NCI-H226 (cell line): Measurements from ENCODE around the gene MRPS22.
A peak's percentile ranks its signal among the peaks of the same experiment; 100 is the strongest.
"Not testable (repeated sequence)": the region's sequence is repeated elsewhere in the genome, so short reads cannot be mapped to it uniquely, and the experiment has no call there.

Source experiments
- DNase-seq: peaks from one replicate; pipeline ENCODE4 v3.0.0-alpha.2; 2015

The MRPS22 gene

DNA sequence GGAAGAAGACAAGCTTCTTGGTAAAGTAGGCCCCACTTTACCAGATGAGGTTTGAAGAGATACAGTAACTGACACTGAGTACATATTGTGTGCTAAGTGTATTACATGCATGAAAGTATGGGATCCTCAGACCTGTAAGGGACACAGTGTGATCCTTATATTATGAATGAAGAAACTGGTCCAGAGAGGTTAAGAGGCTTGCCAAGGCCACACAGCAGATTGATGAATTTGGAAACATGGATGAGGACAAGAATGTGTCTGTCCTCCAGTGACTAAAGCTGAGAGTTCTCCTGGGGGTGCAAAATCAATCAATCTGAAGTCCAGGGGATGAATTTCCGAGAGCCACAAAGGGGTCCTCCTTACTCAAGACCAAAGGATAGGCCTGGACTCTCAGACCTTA lies 31.4 kb upstream of the MRPS22 start:
- no peak for DNase-seq

DNA sequence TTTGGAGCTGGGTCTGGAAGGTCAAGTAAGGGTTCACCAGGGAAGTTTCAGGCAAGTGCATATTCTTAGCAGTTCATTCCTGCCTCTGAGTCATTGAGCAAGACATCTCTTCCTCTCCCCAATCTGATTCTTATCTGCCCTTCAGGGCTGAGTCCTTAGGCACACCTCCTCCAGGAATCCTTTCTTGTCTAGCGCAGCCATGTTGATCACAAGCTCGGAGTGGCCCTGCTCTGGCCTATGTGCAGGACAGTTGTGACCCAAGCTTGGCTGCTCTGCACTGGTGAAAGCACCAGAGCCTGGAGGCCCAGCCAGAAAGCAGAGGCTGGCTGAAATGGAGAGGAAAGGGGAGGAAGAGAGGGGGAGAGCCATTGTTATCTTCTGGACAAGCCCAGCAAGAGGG lies 30.9 kb upstream of the MRPS22 start:
- peak; percentile 74 for DNase-seq

DNA sequence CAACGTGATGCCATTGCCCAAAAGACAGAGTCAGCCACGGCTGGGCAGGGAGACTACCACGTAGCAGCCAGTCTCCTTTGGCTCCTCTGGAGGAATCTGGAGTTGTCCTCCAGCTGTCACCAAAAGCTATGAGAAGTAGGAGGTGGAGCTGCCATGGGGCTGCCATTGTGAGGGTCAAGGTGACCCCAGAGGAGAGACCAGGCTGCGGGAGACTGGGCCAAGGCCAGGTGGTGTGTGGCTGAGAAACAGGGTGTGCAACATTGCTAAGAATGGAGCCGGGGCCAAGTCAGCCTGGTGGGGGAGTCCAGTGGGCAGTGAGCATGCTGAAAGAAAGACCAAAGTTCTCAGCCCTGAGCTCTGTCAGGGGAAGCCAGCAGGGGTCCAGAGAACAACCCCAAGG lies 29.9 kb upstream of the MRPS22 start:
- DNase-seq: no peak

DNA sequence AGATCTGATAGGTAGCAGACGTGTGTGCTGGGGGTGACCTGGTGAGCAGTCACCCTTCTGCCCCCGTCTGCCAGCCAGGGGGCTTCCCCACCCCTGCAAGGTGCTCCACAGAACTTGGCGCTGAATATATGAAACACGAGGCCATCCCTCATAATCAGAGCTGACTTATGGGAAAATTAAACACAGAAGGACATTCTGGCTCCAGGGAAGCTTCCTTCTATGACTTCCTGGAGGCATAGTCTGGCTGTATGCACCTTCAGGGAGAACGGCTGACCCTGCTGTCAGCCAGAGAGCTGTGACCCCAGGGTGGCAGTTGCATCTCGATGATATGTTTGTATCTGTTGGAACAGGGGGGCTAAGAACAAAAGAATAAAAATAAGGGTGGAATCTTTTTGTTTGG lies 26.6 kb upstream of the MRPS22 start:
- DNase-seq: no peak

DNA sequence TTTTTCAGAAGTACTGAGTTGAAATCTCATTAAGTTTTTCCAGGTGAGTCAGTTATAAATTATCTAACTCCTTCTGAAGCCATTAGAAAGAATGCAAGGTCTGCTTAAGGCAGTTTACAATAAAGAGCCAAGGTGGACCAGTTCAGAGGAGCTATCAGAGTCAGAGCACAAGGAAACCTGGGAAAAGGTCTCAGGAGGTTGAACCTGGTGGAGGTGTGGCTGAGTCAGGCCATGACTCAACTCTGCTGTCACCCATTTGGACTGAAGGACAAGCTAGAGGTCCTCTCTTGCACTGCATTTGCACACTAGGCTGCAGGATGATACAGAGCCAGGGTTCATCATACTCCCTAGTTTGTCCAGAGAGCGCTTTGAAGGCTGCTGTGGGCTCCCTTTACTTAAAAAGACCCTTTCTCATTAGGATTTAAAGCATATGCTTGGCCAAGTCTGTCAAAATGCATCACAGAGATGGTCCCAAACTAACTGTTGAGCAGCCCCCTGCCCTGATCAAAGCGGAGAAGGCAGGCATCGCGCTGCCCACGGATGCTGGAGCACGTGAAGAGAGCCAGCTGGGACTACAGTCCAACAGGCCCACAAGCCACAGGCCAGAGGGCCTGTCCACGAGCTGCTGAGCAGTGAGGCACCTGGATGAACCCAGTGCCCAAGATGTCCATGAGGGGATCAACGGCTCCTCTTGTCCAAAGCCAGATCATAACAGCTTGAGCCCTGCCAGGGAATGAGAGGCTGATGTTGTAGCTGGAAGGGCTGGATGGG lies 26.0 kb upstream of the MRPS22 start:
- DNase-seq: no peak

DNA sequence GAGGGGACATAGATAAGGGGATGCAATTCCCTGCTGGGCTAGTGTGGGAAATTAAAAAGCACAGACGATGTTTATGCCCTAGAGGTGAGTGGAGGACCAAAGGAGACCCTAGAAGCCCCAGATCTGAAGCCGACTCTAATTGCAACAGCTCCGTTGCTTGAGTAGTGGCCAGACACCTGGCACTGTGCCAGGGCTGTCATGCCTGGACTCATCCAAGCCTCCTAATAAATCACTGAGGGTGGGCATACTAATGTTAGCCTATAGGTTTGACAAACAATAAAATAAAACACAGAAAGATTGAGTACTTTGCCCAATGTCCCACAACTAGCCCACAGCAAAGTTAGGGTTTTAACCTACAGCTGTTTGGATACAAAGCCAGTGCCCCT lies 25.4 kb upstream of the MRPS22 start:
- DNase-seq: no peak

DNA sequence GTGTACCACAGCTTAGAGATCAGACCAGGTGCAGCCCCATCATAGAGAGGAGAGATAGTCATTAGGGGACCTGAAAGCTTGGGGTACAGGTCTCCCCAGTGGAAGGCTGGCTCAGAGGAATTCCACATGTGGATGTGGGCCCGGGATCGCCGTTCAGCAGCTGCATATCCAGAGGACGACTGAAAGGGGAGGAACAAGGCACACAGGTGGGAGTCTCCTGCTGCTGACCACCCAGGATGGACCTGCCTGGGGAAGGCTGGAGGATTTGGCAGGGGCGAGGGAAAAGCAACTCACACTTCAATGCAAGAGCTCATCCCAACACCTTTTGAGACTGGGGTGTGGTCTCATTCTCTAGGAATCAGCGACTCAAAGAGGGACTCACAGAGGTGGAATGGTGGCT lies 25.0 kb upstream of the MRPS22 start:
- no peak for DNase-seq

DNA sequence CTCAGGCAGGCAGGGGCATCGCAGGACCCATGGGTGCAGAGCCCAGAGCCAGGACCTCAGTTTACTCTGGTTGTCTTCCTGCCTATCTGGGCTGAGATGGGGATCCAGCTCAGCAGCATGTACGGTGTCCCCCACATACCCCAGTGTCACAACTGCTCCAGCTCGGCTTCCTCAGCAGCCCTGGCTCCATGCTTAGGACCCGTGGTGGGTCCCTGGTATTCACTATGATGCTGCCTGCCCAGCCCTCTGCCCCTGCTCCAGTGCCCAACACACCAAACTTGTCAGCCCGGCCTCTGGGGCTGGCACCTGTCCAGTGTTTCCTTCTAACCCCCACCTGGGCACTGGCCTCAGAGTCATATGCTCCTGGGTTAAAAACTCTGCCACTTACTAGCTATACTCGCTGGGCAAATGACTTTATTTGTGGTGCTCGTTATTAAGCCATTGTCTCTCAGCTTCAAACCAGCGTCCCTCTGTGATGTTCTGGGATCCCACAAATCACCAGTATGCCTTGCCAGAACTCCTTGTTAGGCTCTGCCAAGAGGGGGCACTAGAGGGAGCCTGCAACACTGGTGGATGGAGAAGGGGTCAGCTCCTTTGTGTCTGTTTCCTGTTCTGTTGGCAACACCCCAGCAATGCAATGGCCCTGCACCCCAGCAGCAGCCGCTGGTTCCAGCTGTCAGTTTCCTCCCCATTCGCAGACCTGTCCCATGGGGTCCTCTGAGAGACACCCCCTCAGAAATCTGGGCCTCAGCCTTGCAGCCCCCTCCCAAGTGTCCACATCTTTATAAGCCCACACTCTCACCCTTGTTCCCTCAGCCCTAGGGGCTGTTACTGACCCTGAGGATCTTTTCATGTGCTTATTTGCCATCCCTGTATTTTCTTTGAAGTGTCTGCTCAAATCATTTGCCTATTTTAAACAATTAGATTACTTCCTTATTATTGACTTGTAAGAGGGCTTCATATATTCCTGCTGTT lies 24.1 kb upstream of the MRPS22 start:
- no peak for DNase-seq

DNA sequence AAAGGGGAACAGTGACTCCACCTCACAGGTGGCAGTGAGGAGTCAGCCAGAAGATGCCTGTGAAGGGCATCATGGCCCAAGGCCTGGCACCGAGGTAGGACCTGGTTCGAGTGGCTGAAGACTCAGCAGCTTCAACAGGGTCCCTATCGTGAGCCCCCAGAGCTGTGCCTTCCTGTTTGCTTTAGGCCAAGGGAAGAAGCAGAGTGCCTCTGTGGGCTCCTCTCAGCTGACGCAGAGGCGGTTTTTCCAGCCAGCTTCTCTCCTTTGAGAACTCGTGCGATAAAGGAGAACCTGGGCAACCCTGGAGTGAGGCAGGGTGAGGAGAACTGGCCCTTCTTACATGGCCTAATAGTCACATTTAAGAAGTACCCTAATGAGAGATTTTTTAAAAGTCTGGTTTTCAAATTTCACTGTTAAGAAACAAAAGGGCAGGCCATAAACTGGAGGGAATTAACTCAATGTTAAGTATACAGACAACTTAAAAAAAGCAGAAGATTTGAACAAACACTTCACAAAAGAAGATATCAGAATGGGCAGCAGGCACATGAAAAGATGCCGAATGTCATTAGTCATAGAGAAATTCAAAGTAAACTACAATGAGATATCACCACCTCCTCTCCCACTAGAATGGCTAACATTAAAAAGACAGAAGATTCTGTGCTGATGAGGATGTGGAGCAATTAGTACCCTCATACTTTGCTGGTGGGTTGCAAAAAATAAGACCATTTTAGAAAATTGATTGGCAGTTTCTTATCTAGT lies 23.1 kb upstream of the MRPS22 start:
- DNase-seq: no peak

DNA sequence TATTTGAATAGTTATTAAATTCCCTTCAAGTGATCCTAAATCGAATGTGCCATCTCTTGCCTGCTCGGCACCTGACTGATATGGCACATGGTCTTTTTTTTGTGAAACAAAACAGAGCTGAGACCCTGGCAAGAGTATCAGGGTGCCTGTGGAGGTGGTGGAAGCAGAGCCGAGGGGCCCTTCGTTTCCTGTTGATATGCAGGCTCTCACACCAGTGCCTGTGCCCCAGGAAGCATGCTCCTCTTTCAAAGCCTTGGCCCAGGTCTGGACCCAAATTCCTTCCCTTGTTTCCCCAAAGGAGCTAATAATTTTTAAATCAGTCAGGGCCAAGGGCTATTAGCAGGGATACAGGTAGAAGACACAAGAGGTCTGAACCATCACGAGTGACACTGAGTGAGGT lies 21.5 kb upstream of the MRPS22 start:
- DNase-seq: no peak

DNA sequence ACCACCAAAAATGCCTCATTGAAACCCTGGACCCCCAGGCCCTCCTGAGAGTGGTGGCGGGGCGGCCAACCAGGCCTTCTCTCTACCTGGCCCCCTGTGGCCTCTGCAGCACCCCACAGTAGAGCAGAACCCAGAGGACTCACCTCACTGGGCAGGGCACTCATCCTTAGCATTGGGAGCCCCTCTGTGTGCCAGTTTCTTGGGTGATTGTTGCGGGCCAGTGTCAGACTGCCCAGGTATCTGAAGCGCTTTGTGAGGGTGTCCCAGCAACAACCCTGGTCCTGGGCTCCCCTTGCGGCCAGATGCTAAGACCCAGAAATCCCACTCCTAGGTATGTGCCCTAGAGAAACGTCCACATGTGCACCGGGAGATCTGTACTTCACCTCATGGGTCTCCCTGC lies 20.7 kb upstream of the MRPS22 start:
- no peak for DNase-seq

DNA sequence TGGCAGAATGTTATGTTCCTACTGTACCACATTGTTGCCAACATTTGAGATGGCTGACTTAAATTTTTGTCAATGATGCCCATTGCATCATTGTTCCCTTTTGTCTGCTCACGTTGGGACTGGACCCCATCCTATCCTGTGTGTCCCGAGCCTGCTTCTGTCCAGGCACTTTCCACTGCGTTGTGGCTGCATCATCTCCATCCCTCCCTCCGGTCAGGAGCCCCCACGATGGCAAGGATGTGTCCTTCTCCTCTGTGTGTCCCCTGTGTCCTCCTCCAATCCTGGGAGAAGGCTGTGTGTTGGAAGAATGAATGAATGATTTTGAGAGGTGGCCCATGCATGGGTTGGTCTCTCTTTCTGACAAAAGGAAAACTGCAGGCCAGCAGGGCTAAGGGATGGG lies 19.4 kb upstream of the MRPS22 start:
- no peak for DNase-seq

DNA sequence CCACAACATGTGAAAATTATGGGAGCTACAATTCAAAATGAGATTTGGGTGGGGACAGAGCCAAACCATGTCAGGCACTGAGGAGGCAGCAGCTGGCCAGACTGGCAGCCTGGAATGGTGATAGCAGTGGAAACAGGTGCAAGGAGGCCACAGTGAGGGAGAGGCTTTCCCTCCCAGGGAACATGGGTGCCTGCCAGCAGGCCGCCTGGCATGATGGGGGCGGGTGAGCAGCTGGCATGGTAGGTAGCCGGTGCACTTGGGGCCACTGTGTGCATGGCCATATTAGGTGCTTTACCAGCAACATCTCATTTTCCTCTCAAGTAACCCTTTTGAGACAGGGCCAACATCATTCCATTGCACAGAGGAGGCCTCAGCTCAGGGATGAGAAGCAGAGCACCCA lies 18.3 kb upstream of the MRPS22 start:
- DNase-seq: no peak

DNA sequence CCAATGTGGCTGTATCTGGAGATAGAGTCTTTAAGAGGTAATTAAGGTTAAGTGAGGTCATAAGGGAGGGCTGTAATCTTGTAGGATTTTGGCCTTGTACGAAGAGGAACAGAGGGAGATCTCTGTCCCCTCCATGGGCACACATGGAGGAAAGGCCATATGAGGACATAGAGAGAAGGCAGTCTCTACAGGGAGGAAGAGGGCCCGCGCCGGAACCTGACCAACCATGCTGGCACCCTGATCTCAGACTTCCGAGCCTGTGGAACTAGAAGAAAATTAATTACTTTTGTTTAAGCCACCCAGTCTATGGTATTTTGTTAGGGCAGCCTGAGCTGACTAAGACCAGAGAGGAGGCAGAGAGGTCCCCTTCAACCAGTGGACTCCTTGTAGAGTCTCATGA lies 17.7 kb upstream of the MRPS22 start:
- no peak for DNase-seq

DNA sequence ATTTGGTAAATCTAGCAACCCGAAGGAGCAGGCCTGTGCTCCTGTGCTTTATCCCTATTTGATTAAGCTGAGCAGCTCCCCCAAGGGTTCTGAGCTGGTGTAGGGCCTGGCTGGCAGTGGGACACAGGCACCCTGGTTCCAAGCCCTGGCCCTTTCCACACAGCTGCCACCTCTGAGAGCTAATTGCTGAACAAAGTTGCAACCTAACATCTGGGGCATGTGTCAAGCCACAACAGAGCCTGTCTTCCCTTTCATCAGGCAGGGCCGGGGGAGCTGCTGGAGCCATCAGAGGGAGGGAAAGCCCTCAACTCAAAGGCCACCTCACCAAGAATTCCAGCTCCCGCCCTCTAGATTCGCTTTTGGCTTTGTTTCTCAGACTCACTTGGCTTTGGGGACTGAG lies 17.1 kb upstream of the MRPS22 start:
- DNase-seq: no peak

DNA sequence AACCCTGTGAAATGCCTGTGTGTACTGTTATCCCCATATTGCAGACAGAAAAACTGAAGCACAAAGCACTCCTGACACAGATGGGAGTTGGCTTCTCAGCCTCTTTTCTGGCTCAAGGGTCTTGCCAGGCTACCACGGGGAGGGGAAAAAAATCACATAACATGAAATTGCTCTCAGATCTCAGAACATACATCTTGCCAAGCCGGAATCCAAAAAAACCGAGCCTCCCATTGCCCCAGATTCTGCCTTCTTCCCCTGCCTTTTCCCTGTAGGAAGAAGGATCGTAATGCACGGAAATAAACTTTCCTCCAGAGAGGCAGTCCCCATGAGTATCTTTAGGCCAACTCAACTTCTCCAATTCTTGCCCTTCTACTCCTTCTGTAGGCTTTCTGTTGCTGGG lies 16.6 kb upstream of the MRPS22 start:
- no peak for DNase-seq

DNA sequence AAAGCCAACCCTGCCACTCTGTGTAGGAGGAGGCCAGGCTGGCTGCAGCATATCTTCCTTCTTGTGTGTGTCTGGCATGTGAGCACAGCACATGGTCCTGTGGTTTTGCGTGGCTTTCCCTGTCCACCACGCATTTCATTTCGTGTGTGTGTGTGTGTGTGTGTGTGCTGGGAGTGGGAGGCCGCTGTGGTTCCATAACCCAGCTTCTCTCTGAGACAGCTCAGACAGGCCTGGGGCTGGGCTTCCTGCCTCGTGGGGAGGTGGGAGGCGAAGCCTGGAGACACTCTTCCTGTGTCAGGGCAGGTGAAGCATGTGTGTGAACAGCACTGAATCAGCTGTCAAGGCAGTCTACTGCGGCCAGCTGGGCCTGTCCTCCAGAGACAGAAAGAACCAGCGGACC lies 16.0 kb upstream of the MRPS22 start:
- no peak for DNase-seq

DNA sequence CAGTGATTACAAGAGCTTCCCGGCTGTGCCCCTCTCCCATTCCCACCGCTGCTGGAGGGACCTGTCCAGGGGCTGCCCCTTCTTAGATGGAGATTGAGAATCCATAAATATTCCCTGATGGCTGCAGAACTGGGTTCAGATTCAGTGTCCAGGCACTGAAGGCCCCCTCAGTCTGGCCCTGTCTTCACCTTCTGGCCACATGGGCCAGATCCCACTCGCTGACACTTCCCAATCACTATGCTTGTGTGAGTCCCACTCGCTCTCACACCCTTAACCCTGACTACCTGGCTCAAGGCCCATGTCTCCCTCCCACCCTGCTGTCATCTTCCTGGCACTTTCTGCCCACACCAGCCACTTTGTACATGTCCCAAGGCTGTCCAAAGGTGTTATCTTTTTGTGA lies 15.5 kb upstream of the MRPS22 start:
- DNase-seq: no peak

DNA sequence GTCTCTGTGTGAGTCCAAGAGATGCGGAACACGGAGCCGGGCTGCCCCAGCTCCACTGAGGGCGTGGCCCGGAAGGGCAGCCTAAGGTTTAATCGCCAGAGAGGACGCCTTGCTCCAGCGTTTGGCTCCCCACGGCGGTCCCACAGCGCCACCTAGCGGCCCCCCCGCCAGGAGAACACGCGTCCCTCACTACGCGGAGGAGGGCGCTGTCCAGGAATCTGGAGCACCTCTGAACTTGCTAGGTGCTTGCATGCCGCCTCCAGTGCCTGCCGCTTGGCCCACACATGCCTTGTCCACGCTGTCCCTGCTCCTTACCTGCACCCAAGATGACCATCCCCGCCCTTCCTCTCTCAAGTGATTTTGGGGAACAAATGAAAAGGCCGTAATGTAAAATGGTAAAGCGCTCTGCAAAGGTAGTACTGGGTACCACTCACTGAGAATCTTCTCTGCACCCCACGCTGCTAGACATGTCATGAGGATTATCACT lies 14.4 kb upstream of the MRPS22 start:
- DNase-seq: peak; percentile 82

DNA sequence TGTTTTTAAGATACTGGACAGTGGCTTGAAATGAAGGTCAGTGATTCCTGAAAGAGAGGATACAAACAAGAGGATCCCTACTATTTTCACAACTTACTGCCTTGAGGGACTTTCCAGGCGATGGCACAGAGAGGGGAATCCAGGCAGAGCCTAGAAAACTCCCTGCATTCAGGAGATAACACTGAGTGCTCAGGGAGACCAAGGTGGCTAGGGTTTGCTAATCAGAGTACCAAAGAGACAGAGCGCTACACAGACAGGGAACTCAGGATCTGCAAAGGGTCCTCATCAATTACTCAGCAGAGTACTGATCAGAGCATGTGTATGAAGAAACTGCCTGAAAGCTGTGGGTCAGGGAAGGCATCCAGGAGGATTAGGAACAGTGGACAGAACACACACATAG lies 11.7 kb upstream of the MRPS22 start:
- no peak for DNase-seq

DNA sequence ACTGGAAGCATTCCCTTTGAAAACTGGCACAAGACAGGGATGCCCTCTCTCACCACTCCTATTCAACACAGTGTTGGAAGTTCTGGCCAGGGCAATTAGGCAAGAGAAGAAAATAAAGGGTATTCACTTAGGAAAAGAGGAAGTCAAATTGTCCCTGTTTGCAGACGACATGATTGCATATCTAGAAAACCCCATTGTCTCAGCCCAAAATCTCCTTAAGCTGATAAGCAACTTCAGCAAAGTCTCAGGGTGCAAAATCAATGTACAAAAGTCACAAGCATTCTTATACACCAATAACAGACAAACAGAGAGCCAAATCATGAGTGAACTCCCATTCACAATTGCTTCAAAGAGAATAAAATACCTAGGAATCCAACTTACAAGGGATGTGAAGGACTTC lies 9.1 kb upstream of the MRPS22 start:
- DNase-seq: not testable (repeated sequence)

DNA sequence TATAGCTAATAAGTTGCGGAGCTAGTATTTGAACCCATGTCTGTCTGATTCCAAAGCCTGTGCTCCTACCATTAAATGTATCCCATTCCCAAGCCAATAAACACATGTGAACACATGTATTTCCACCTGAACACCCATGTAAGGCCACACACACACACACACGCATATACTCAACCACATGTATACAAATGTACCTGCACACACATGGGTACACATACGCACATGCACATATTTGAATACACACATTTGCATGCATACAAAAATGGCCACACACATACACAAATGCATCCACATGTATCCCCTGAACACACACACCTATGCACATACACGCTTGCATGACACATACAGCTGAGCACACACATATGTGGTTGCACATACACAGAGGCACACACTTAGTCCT lies 5.4 kb upstream of the MRPS22 start:
- DNase-seq: no peak

DNA sequence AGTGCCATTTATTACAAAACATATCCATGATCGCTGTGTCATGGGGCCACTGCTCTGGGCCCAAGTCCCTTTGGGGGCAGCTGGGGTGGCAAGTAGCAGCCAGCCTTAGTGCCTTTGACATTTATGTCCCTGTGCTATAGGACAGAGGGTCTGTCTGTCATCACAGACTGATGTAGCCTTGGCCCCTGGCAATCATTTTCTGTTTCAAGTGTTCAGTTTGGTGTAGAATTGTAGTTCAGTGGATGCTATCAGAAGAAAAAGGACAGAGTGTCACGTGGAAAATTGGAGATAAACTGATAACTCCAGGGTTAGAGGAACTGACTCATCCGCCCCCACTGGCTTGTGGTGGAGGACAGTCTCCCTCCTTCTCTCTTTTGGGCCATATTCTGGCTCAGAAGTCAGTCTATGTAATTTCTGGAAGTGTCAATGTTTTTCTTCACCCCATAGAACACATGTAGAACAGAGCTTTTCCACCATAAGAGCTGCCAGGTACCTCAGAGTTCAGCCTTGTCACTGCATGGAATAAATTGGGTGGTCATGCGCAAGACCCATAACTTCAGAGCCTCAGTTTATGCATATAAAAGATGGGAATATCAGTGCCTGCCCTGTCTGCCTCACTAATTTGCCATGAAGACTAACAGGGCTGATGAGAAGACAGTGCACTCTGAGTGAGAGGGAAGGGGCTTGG lies 4.5 kb upstream of the MRPS22 start:
- no peak for DNase-seq
